ENCODE results near the gene CCDC171. TPM values are rescaled to one million over a fixed set of nuclear protein-coding genes. Genes with fewer than 3 reads are reported as not detected.

CCDC171 gene
- total RNA-seq, 1 donor from 2014 or later: 3.3 TPM

GRCh38 chr9:15942831-15943424, 390.1 kb downstream of the CCDC171 start:
- TF ChIP-seq CTCF (IDR thresholded peaks at IDR 0.05; ENCODE audit: insufficient read depth, low read length, poor library complexity, severe bottlenecking): no peak
- Histone ChIP-seq H3K27me3 (ENCODE audit: control insufficient read depth, insufficient read depth, low read length) (no peaks in the 10 kb centered on the region), H3K4me3 (ENCODE audit: low read depth, low read length) (no peak overlapping the region), H3K36me3 (ENCODE audit: control insufficient read depth, insufficient read depth, low read length) (no peaks in the 10 kb centered on the region)
- no peak for DNase-seq (ENCODE audit: low read depth)

GRCh38 chr9:15944341-15944740, 391.5 kb downstream of the CCDC171 start:
- DNase-seq (ENCODE audit: low read depth): no peak
- TF ChIP-seq CTCF (IDR thresholded peaks at IDR 0.05; ENCODE audit: insufficient read depth, low read length, poor library complexity, severe bottlenecking): no peak
- Histone ChIP-seq H3K36me3 (ENCODE audit: control insufficient read depth, insufficient read depth, low read length) (no peaks in the 10 kb centered on the region), H3K27me3 (ENCODE audit: control insufficient read depth, insufficient read depth, low read length) (no peaks in the 10 kb centered on the region), H3K4me3 (ENCODE audit: low read depth, low read length) (no peak overlapping the region)

GRCh38 chr9:15959663-15960062, 406.8 kb downstream of the CCDC171 start:
- H3K27me3 ChIP-seq (ENCODE audit: control insufficient read depth, insufficient read depth, low read length): no peaks in the 10 kb centered on the region
- no peak overlapping the region for H3K4me3 ChIP-seq (ENCODE audit: low read depth, low read length)
- no peaks in the 10 kb centered on the region for H3K36me3 ChIP-seq (ENCODE audit: control insufficient read depth, insufficient read depth, low read length)
- no peak for DNase-seq (ENCODE audit: low read depth)
- TF ChIP-seq CTCF (IDR thresholded peaks at IDR 0.05; ENCODE audit: insufficient read depth, low read length, poor library complexity, severe bottlenecking): no peak

GRCh38 chr9:15961217-15961616, 408.4 kb downstream of the CCDC171 start:
- TF ChIP-seq CTCF (IDR thresholded peaks at IDR 0.05; ENCODE audit: insufficient read depth, low read length, poor library complexity, severe bottlenecking): no peak
- Histone ChIP-seq H3K27me3 (ENCODE audit: control insufficient read depth, insufficient read depth, low read length) (no peaks in the 10 kb centered on the region), H3K4me3 (ENCODE audit: low read depth, low read length) (no peak overlapping the region), H3K36me3 (ENCODE audit: control insufficient read depth, insufficient read depth, low read length) (no peaks in the 10 kb centered on the region)
- DNase-seq (ENCODE audit: low read depth): no peak

GRCh38 chr9:15965246-15965745, 412.5 kb downstream of the CCDC171 start:
- no peak for TF ChIP-seq CTCF (IDR thresholded peaks at IDR 0.05; ENCODE audit: insufficient read depth, low read length, poor library complexity, severe bottlenecking)
- no peak overlapping the region for H3K4me3 ChIP-seq (ENCODE audit: low read depth, low read length)
- no peaks in the 10 kb centered on the region for H3K27me3 ChIP-seq (ENCODE audit: control insufficient read depth, insufficient read depth, low read length)
- no peak for DNase-seq (ENCODE audit: low read depth)
- H3K36me3 ChIP-seq (ENCODE audit: control insufficient read depth, insufficient read depth, low read length): no peaks in the 10 kb centered on the region

GRCh38 chr9:15966471-15966870, 413.6 kb downstream of the CCDC171 start:
- Histone ChIP-seq H3K36me3 (ENCODE audit: control insufficient read depth, insufficient read depth, low read length) (no peaks in the 10 kb centered on the region), H3K4me3 (ENCODE audit: low read depth, low read length) (no peak overlapping the region), H3K27me3 (ENCODE audit: control insufficient read depth, insufficient read depth, low read length) (no peaks in the 10 kb centered on the region)
- no peak for DNase-seq (ENCODE audit: low read depth)
- no peak for TF ChIP-seq CTCF (IDR thresholded peaks at IDR 0.05; ENCODE audit: insufficient read depth, low read length, poor library complexity, severe bottlenecking)
